Left lung (tissue), 10 donors: ENCODE measurements around the gene ADAP1. TPM values are rescaled to one million over a fixed set of nuclear protein-coding genes. Genes with fewer than 3 reads are reported as not detected.

Source experiments
- ATAC-seq: fragments of 200-7000 bp; cut with Tn5 transposase; one replicate; pipeline ENCODE4 v1.9.1; 2020; ENCODE audit warnings: moderate library complexity
- DNase-seq, 4 donors: peaks; one replicate each; pipeline ENCODE4 v3.0.0-alpha.2; 2013 to 2020
- H3K27ac ChIP-seq, 2 donors: fragments of 200-600 bp; sonication (generic) in 1 of 2; one replicate each; pipeline versions ENCODE4 v1.5.0 to v1.8.0; 2020 to 2021
- H3K27me3 ChIP-seq, 2 donors: fragments of 200-600 bp; sonication (generic) in 1 of 2; one replicate each; pipeline versions ENCODE4 v1.5.0 to v1.8.0; 2020 to 2021
- H3K36me3 ChIP-seq, 2 donors: fragments of 200-600 bp; sonication (generic) in 1 of 2; one replicate each; pipeline versions ENCODE4 v1.5.0 to v1.8.0; 2020 to 2021
- H3K4me1 ChIP-seq, 2 donors: fragments of 200-600 bp; one replicate each; pipeline ENCODE4 v1.8.0; 2021
- H3K4me3 ChIP-seq, 2 donors: fragments of 200-600 bp; sonication (generic) in 1 of 2; one replicate each; pipeline versions ENCODE4 v1.5.0 to v1.8.0; 2020 to 2021; ENCODE audit warnings: mild to moderate bottlenecking in 1 of 2
- H3K9me3 ChIP-seq, 2 donors: fragments of 200-600 bp; sonication (generic) in 1 of 2; one replicate each; pipeline versions ENCODE4 v1.5.0 to v1.8.0; 2020 to 2021
- intact Hi-C, 2 donors: fragments of 100-400 bp; cut with DNase I; formaldehyde crosslinking; loops; one replicate each; pipeline versions ENCODE4 v1.11.2 to v1.14.2; 2022
- polyA plus RNA-seq, 6 donors: library from polyadenylated mRNA; unstranded; fragments of 120-200 nt; gene quantifications; one replicate each; pipeline ENCODE4 v1.2.1, GENCODE V29; 2013; ENCODE audit not compliant: insufficient read length in 6 of 6
- total RNA-seq, 2 donors: library from RNA; stranded (reverse); fragmentation: NEBNext Ultra II Directional; extraction: Animal tissue kit (Norgen Biotek cat#: 25700); gene quantifications; one replicate each; pipeline ENCODE4 v1.2.1, GENCODE V29; 2021
- TF ChIP-seq, protein P1 (sequence below), 2 donors: fragments of 200-600 bp; sonication (generic) in 1 of 2; IDR thresholded peaks; one replicate each; pipeline versions ENCODE4 v1.5.0 to v1.8.0; 2021; ENCODE audit warnings: antibody characterized with exemption in 2 of 2
- donor health status: DM: no; HTN: yes; CAD: no.
- donor health status: DM: no; HTN: no; CAD: no.

Gene ADAP1
- total and polyA plus RNA-seq, 8 donors, result 5.1 to 35.1 (median 8.5) TPM

DNA sequence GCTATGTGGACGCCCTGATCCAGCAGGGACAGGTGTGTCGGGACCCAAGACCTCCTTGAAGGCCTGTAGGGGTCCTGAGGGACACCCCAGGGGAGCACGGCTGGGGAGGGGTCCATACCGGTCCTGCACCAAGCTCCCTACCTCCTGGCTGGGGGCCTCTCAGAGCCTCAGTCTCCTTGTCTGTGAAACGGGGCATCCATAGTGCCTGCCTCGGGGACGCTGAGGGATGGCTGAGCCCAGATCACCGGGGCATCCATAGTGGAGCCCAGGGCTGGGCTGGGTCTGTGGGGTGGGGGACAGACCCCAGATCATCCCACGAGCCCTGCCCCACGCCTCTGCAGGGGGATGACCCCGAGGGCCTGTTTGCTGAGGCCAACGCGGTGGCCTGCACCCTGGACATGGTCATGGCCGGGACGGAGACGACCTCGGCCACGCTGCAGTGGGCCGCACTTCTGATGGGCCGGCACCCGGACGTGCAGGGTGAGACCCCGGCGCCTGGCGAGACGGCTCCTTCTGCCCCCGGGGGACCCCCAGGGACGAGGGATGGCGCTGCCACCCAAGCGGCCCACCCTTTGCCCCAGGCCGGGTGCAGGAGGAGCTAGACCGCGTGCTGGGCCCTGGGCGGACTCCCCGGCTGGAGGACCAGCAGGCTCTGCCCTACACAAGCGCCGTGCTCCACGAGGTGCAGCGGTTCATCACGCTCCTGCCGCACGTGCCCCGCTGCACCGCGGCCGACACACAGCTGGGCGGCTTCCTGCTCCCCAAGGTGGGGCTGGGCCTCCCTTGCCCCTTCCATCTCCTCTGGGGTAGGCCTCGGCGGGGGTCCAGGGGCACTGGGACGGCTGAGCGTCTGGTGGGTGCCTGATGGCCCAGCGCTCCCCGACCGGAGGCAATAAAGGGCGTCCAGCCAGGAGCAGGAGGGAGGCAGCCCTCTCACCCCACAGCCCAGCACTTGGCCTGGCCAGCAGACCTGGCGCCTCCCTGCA, 32.6 kb upstream of the ADAP1 start:
- no peaks in the 10 kb centered on the region for H3K4me1 ChIP-seq

DNA sequence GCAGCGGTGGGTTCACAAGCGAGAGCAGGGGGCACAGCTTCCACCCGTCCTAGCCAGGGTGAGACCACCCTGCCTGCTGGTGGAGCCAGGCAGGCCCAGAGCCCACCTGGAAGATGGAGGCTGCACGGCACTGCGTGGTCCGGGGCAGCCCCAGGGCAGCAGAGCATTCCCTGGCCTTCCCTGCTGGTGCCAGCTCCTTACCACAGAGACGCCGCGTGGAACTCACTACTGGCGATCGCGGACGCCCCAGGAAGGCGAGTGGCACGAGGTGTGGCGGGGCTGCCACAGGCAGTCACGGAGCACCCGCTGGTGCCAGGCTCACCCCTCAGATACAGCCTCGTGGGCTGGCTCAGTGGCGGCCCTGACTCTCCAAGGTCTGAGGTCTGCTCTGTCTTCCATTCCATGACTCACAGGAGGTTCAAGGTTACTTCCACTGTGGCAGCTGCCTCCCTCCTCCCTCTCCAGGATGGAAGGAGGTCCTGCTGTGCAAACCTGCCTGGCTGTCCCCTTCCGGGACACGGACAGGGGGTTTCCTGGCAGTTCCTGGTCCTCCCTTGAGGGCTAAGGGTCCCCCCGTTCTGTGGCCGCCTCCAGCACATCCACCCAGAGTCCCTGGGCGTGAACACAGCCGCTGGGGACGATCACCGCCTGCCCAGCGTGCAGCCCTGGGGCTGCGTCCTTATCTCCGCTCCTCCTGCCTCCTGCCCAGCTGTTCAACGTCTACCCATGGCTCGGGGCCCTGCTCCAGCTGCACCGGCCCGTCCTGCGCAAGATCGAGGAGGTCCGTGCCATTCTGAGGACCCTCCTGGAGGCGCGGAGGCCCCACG, 31.6 kb upstream of the ADAP1 start:
- Histone ChIP-seq H3K27me3 (peaks cover 0 to 88% of the 10 kb centered on the region in 2 donors), H3K27ac (no peak overlapping the region), H3K4me1 (no peaks in the 10 kb centered on the region), H3K9me3 (no peaks in the 10 kb centered on the region), H3K36me3 (no peaks in the 10 kb centered on the region), H3K4me3 (no peak overlapping the region)
- TF ChIP-seq, protein P1, sequence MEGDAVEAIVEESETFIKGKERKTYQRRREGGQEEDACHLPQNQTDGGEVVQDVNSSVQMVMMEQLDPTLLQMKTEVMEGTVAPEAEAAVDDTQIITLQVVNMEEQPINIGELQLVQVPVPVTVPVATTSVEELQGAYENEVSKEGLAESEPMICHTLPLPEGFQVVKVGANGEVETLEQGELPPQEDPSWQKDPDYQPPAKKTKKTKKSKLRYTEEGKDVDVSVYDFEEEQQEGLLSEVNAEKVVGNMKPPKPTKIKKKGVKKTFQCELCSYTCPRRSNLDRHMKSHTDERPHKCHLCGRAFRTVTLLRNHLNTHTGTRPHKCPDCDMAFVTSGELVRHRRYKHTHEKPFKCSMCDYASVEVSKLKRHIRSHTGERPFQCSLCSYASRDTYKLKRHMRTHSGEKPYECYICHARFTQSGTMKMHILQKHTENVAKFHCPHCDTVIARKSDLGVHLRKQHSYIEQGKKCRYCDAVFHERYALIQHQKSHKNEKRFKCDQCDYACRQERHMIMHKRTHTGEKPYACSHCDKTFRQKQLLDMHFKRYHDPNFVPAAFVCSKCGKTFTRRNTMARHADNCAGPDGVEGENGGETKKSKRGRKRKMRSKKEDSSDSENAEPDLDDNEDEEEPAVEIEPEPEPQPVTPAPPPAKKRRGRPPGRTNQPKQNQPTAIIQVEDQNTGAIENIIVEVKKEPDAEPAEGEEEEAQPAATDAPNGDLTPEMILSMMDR (IDR thresholded peaks at IDR 0.05), result no peak
- intact Hi-C loops, result no loop called here
- peak in 1 of 4 donors; percentile 59 for DNase-seq
- no peak for ATAC-seq

More for the DNA sequence above, 32.6 kb upstream of the ADAP1 start:
- peaks cover 0 to 94% of the 10 kb centered on the region in 2 donors for H3K27me3 ChIP-seq
- H3K4me3 ChIP-seq, result no peak overlapping the region
- DNase-seq, result peak in 1 of 4 donors; percentile 76
- TF ChIP-seq, protein P1 (IDR thresholded peaks at IDR 0.05), result no peak
- no peak overlapping the region for H3K27ac ChIP-seq
- H3K36me3 ChIP-seq, result no peaks in the 10 kb centered on the region
- no peaks in the 10 kb centered on the region for H3K9me3 ChIP-seq
- intact Hi-C loops, result no loop called here
- ATAC-seq, result no peak

DNA sequence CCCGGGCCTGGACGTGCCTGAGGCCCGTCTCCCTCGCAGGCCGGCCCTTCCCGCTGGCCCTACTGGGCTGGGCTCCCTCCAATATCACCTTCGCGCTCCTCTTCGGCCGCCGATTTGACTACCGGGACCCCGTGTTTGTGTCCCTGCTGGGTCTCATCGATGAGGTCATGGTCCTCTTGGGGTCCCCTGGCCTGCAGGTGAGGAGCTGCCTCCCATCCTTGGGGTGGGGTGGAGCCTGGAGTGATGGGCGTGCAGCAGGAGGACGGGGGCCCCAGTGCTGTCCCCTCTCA, 30.6 kb upstream of the ADAP1 start:
- no peaks in the 10 kb centered on the region for H3K36me3 ChIP-seq
- H3K27me3 ChIP-seq, result peaks cover 0 to 79% of the 10 kb centered on the region in 2 donors
- H3K27ac ChIP-seq, result no peak overlapping the region
- intact Hi-C loops, result no loop called here
- ATAC-seq, result no peak
- TF ChIP-seq, protein P1 (IDR thresholded peaks at IDR 0.05), result no peak
- no peaks in the 10 kb centered on the region for H3K4me1 ChIP-seq
- no peaks in the 10 kb centered on the region for H3K9me3 ChIP-seq
- DNase-seq, result no peak
- no peak overlapping the region for H3K4me3 ChIP-seq

DNA sequence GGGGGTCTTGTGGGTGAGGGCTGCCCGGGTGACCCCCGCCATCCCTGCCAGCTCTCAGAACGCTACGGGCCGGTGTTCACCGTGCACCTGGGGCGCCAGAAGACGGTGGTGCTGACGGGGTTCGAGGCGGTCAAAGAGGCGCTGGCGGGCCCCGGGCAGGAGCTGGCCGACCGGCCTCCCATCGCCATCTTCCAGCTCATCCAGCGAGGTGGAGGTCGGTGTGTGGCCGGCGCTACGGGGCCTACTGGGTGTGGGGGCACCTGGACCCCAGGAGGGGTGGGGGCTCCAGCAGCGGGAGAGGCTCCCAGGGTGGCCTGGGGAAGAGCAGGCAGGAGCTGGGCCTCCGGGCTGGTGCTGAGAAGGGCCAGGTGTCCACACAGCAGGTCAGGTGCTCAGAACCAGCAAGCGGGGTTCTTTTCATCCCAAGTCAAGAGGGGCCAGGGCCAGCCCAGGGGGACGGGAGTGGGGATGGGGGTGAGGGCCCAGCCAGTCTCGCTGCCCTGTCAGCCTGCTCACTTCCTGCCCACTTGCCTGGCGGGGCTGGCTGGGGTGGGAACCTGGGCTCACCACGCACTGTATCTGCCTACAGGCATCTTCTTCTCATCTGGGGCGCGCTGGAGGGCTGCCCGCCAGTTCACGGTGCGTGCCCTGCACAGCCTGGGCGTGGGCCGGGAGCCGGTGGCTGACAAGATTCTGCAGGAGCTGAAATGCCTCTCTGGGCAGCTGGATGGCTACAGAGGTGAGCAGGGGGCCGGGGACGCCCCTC, 30.1 kb upstream of the ADAP1 start:
- no peak overlapping the region for H3K27ac ChIP-seq
- no peak overlapping the region for H3K4me3 ChIP-seq
- ATAC-seq (no peak), DNase-seq (peak in 1 of 4 donors; percentile 77)
- H3K9me3 ChIP-seq, result no peaks in the 10 kb centered on the region
- no peaks in the 10 kb centered on the region for H3K36me3 ChIP-seq
- no peaks in the 10 kb centered on the region for H3K4me1 ChIP-seq
- peaks cover 0 to 78% of the 10 kb centered on the region in 2 donors for H3K27me3 ChIP-seq
- TF ChIP-seq, protein P1 (IDR thresholded peaks at IDR 0.05), result no peak
- intact Hi-C loops, result no loop called here
